KMS-11 (cell line): ENCODE results near the gene OCA2.

Experiments used
- H2AFZ ChIP-seq: fragments of 200-600 bp; sonication (generic); 2 replicates; pipeline ENCODE4 v1.6.1; 2016; ENCODE audit warnings: antibody characterized with exemption, mixed run types, low read depth
- H3K27ac ChIP-seq: fragments of 200-600 bp; sonication (generic); 2 replicates; pipeline ENCODE4 v1.6.1; 2016; ENCODE audit warnings: mild to moderate bottlenecking, mixed run types
- H3K27me3 ChIP-seq: fragments of 200-600 bp; sonication (generic); 2 replicates; pipeline ENCODE4 v1.6.1; 2017; ENCODE audit warnings: mild to moderate bottlenecking, low read depth, mixed run types, moderate library complexity; ENCODE audit not compliant: insufficient read depth
- H3K36me3 ChIP-seq: fragments of 200-600 bp; sonication (generic); 2 replicates; pipeline ENCODE4 v1.6.1; 2017; ENCODE audit warnings: mild to moderate bottlenecking, mixed run types; ENCODE audit not compliant: insufficient read depth
- H3K4me1 ChIP-seq: fragments of 200-600 bp; sonication (generic); 2 replicates; pipeline ENCODE4 v1.6.1; 2016; ENCODE audit warnings: mild to moderate bottlenecking, low read depth, mixed run types; ENCODE audit not compliant: poor library complexity, severe bottlenecking
- H3K4me2 ChIP-seq: fragments of 200-600 bp; sonication (generic); 2 replicates; pipeline ENCODE4 v1.7.0; 2016; ENCODE audit warnings: mild to moderate bottlenecking, mixed run types
- H3K4me3 ChIP-seq: fragments of 200-600 bp; sonication (generic); IDR thresholded peaks from 2 replicates; pipeline ENCODE4 v1.6.1; 2017; ENCODE audit warnings: low read depth, low read length, mixed read lengths; ENCODE audit not compliant: insufficient read depth
- H3K79me2 ChIP-seq: fragments of 200-600 bp; sonication (generic); 2 replicates; pipeline ENCODE4 v1.6.1; 2016; ENCODE audit warnings: low read depth, mixed run types; ENCODE audit not compliant: insufficient read depth
- H3K9ac ChIP-seq: fragments of 200-600 bp; sonication (generic); 2 replicates; pipeline ENCODE4 v1.6.1; 2016; ENCODE audit warnings: mild to moderate bottlenecking, mixed run types
- H4K20me1 ChIP-seq: fragments of 200-600 bp; sonication (generic); 2 replicates; pipeline ENCODE4 v1.6.1; 2016; ENCODE audit warnings: mild to moderate bottlenecking, mixed run types; ENCODE audit not compliant: insufficient read depth
- TF ChIP-seq, protein P1 (sequence below): fragments of 200-600 bp; sonication (generic); conservative IDR thresholded peaks from 2 replicates; pipeline ENCODE4 v1.6.1; 2017; ENCODE audit warnings: low read depth, mild to moderate bottlenecking, antibody characterized with exemption, low read length, moderate library complexity, mixed read lengths

Gene OCA2

GRCh38 chr15:28116521-28117431 is 17.7 kb upstream of the OCA2 start:
- Histone ChIP-seq H3K36me3 (no peaks in the 10 kb centered on the region), H3K27ac (no peak overlapping the region), H3K4me2 (no peak overlapping the region), H3K27me3 (no peaks in the 10 kb centered on the region), H4K20me1 (no peaks in the 10 kb centered on the region), H3K79me2 (no peaks in the 10 kb centered on the region), H2AFZ (no peak overlapping the region), H3K4me3 (no peak overlapping the region), H3K9ac (no peak overlapping the region), H3K4me1 (no peaks in the 10 kb centered on the region)
- TF ChIP-seq, protein P1, sequence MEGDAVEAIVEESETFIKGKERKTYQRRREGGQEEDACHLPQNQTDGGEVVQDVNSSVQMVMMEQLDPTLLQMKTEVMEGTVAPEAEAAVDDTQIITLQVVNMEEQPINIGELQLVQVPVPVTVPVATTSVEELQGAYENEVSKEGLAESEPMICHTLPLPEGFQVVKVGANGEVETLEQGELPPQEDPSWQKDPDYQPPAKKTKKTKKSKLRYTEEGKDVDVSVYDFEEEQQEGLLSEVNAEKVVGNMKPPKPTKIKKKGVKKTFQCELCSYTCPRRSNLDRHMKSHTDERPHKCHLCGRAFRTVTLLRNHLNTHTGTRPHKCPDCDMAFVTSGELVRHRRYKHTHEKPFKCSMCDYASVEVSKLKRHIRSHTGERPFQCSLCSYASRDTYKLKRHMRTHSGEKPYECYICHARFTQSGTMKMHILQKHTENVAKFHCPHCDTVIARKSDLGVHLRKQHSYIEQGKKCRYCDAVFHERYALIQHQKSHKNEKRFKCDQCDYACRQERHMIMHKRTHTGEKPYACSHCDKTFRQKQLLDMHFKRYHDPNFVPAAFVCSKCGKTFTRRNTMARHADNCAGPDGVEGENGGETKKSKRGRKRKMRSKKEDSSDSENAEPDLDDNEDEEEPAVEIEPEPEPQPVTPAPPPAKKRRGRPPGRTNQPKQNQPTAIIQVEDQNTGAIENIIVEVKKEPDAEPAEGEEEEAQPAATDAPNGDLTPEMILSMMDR: no peak

DNA sequence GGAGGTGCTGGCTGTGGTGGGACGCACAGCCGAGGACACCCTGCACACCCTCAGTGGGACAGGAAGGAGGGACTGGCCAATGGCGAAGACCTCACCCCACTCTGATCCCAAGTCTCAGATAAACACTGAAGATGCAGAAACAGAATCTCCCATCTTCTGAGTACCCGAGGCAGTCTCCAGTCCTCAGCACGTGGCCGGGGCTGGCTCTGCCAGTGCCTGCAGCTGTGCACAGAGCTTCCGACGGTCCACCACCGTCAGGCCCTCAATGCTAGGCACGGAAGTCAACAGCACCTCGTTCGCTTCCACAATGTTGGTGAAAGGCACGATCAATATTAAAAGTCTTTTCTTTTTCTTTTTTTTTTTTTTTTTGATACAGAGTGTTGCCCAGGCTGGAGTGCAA is 16.8 kb upstream of the OCA2 start:
- H3K4me2 ChIP-seq: no peak overlapping the region
- no peaks in the 10 kb centered on the region for H3K36me3 ChIP-seq
- no peaks in the 10 kb centered on the region for H3K79me2 ChIP-seq
- no peak overlapping the region for H3K27ac ChIP-seq
- H3K4me1 ChIP-seq: no peaks in the 10 kb centered on the region
- H3K4me3 ChIP-seq: no peak overlapping the region
- no peaks in the 10 kb centered on the region for H3K27me3 ChIP-seq
- H2AFZ ChIP-seq: no peak overlapping the region
- TF ChIP-seq, protein P1: no peak
- no peak overlapping the region for H3K9ac ChIP-seq
- no peaks in the 10 kb centered on the region for H4K20me1 ChIP-seq

DNA sequence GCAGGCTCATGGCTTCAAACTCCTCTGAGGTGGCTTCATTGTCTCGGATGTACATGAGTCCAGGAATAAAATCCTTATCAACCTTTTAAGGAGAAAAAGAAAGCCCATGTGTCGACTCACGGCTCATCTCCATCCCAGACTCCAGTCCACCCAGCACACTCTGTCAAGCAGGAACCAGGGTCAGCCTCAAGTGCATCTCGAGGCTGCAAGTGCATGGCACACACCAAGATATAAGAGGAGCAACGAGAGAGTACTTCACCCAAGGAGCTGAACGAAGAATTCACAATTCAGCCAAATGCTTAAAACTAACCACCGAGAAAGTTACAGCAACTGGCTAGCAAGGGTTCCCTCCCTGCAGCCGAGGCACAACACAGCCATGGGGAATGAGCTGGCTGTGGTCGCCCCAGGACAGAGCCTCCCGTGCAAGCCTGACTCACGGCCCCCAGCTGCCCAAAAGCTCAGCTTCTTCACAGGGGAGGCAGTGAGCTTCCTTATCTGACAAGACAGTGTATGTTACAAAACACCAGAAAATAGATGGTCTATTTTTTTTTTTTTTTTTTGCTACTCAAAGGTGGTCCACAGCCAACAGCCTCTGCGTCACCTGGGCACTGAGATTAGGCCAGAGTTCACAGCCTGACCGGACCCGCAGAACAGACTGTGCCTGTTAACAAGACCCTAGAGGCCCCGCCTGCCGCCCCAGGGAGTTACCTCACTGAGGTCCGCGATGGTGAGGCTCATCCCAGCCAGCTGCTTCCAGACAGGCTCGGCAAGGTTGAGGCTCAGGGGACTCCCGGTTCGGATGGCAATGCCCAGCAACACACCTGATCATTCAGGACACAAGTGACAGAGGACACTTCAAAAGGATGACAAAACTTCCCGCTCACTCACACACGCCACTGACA is 15.9 kb upstream of the OCA2 start:
- no peak overlapping the region for H3K9ac ChIP-seq
- H2AFZ ChIP-seq: no peak overlapping the region
- no peaks in the 10 kb centered on the region for H4K20me1 ChIP-seq
- H3K4me1 ChIP-seq: no peaks in the 10 kb centered on the region
- H3K79me2 ChIP-seq: no peaks in the 10 kb centered on the region
- no peak overlapping the region for H3K27ac ChIP-seq
- no peak overlapping the region for H3K4me3 ChIP-seq
- TF ChIP-seq, protein P1: no peak
- H3K4me2 ChIP-seq: no peak overlapping the region
- no peaks in the 10 kb centered on the region for H3K27me3 ChIP-seq
- H3K36me3 ChIP-seq: no peaks in the 10 kb centered on the region

DNA sequence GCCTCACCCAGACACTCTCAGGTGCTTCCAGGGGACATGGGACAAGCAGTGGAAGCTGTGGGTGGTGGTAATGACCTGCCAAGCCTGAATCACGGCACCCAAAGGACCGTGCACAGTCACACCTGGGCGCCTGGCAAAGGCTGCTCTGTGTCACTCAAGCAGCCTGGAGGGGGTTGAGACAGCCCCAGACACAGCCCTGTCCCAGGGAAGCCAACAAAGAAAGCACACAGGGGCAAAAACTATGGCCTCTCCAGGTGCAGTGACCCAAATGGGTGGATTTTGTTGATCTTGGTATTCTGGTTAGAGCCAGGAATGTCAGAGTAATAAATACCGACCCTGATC is 15.0 kb upstream of the OCA2 start:
- no peaks in the 10 kb centered on the region for H3K27me3 ChIP-seq
- no peaks in the 10 kb centered on the region for H3K79me2 ChIP-seq
- H3K9ac ChIP-seq: no peak overlapping the region
- no peak overlapping the region for H3K4me2 ChIP-seq
- no peaks in the 10 kb centered on the region for H3K36me3 ChIP-seq
- H3K4me3 ChIP-seq: no peak overlapping the region
- no peaks in the 10 kb centered on the region for H4K20me1 ChIP-seq
- TF ChIP-seq, protein P1: no peak
- no peak overlapping the region for H2AFZ ChIP-seq
- H3K27ac ChIP-seq: no peak overlapping the region
- H3K4me1 ChIP-seq: no peaks in the 10 kb centered on the region
